ENCODE data around the gene SNIP1.
A peak's percentile ranks its signal among the peaks of the same experiment; 100 is the strongest.
"Not testable (repeated sequence)": the region's sequence is repeated elsewhere in the genome, so short reads cannot be mapped to it uniquely, and the experiment has no call there.

The SNIP1 gene, protein sequence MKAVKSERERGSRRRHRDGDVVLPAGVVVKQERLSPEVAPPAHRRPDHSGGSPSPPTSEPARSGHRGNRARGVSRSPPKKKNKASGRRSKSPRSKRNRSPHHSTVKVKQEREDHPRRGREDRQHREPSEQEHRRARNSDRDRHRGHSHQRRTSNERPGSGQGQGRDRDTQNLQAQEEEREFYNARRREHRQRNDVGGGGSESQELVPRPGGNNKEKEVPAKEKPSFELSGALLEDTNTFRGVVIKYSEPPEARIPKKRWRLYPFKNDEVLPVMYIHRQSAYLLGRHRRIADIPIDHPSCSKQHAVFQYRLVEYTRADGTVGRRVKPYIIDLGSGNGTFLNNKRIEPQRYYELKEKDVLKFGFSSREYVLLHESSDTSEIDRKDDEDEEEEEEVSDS

DNA sequence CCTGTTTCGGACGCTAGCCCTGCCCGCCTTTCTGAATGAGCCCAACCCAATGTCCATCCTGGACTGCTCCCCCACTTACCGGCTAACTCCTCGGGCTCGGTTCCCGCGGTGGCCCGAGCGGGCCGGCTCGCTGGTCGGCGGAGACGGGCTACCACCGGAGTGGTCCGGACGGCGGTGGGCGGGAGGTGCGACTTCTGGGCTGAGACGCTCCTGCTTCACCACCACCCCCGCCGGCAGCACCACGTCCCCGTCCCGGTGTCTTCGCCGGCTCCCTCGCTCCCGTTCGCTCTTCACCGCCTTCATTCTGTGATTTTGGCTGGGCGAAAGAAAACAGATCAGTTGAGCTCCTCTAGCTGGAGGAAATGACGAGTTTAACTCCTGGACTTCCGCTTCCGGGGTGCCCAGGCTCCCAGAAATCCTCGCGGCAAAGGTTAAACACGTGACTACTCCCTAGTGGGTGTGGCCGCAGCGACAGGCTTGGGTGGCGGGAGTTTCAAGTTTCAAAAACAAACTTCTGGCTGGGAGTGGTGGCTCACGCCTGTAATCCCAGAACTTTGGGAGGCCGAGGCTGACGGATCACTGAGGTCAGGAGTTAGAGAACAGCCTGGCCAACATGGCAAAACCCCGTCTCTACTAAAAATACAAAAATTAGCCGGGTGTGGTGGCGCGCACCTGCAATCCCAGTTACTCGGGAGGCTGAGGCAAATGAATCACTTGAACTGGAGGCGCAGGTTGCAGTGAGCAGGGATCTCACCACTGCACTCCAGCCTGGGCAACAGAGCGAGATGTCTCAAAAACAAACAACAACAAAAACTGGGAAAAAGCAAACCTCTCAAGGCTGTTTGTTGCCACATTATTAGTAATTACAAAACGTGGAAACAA is at the start of gene SNIP1:
Gene SNIP1 (minus strand): TSS at position 367 of the 882 bp plus-strand sequence. CDS start 64 bp downstream, at position 303.
- peak; percentile 55 to 81 for DNase-seq

DNA sequence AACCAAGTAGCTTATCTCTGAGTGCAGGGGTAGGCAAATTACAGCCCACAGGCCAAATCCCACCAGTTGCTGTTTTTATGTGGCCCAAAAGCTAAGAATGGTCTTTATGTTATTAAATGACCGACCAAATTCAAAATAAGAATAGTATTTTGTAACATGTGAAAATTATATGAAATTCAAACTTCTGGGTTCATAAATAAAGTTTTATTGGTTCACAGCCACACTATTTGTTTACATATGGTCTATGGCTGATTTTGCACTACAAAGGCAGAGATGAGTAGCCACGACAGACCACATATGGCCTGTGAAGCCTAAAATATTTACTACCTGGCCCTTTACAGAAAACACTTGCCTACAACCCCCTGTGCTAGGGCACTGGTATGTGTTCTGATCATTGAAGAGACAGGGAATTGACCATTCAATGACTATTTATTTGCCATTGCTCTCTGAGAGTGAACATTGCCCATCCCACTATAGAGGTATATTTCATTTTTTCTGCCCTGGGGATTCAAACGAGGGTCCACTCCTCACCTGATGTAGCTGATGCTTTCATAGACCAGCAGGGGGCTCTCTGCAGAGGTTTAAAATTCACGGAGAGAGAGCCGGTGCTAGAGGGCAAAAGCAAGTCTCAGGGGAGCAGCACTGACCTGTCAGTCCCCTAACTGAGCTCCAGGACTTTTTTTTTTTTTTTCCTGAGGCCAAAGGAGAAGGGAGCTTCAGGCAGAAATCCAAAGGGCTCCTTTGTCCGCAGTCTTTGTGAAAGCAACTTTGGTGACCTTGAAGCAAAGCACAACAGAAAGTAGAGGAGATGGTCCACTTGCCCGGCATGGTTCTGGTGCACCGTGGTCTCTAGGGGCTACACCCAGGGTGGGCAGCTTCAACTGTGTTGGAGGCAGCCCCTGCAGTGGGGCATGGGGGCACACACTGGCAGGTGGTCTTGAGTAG is 48.9 kb upstream of the SNIP1 start:
- no peak for DNase-seq

DNA sequence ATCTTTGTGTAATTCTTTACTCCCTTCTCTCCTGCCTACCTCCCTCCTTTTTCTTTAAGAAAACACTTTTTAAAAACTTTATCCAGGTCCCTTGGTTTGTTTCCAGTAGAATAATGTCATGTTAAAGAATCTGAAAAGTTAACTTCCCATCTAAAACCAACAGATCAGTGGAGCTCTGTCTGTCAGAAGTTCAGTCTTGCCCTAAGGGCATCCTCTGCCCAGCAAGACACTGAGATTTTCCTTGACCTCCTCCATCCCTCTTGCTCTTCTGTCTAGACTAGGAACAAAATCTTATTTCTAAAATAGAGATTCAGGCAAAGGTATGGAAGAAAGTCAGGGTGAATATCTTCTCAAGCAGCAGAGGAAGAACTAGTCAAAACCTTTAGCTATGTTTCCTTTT is 47.3 kb upstream of the SNIP1 start:
- DNase-seq = no peak

DNA sequence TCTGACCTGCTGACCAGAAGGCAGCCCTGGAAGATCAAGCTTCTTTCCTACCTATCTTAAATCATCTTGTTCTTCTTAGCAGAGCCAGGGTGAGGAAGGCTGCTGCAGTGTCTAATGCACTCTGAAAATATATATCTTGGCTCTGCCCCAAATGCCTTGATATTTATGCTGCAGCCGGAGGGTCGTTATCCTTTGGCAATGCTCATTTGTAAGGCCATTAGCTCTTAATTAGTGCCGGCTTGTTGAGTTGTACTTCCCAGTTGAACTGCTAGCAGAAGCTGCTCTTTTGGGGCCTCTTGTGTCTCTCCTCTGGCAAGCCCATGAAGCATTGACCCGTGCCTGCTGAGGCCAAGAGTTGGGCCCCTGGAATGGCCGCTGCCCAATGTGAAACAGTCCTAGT is 45.8 kb upstream of the SNIP1 start:
- DNase-seq = no peak

DNA sequence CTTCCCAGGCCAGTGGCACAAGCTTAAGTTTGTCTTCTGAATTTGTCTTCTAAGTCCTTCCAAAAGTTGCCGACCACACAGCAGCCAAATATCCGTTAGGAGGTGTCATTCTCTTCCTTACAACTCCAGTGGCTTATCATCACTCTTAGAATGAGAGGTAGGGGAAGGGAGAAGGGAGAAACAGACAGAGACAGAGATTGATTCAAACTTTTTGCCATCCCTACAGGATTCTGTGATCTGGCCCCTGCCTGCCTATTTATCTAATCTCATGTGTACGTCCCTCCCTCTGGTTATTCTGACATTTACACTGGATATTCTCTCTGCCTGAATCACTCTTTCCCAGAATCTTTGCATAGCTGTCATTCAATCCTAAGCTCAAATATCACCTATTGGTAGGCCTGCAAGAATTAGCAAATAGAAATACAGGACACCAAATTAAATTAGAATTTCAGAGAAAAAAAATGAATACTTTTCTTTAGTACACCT is 42.1 kb upstream of the SNIP1 start:
- DNase-seq = no peak

DNA sequence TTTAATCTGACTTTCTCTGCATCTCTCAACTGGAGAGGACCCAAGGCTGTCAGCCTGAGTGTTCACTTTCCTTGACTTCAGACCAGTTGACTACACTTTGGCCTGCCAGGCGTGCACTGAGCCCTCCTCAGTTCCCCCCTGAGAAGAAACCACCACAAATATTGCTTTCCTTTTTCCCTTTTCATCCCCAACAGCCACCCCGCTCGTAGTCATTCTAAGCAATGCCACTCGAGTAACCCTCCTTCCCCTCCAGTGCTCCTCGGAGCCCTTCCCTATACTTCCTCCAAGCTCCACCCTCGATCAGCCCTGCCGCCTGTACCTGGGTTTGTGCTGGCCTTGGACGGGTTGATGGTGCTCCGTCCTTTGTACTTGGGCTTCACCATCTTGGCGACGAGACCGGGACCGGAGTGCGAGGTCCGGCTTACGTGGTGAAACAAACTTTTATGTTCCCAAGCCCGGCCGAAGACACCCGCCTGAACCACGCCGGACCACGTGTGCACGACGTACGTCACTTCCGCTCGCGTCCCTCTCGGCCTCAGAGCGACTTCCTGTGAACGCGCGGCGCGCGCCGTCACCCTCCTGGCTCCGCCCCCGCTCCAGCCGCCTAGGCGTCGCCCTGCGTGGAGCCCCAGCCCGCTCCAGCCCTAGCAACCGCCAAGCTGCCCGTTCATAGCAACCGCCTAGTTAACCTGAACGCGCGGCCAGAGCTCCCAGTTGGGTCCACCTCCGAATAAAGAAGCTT is 41.5 kb upstream of the SNIP1 start, which contains the start of gene GNL2:
Gene GNL2 (minus strand): TSS at position 498 of the 742 bp plus-strand sequence. CDS start 115 bp downstream, at position 383.
- peak; percentile 90 to 93 for DNase-seq

DNA sequence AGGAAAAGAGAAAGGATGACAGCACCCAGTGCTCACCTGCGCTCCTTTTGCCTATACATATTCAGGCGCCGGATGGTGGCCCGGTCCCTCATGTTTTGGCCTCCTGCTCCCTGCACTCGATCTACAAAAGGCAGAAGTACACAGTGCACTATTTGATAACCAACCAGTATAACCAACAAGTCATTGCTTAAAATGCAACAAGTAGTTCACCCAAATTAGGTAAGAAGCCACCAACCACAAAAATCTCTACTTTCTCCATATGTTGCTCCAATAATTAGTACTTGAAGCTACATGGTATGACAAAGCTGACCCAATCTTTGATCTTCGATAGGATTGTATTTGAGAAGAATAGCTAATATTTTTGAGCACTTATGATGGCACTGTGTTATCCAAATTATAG is 39.6 kb upstream of the SNIP1 start:
- DNase-seq = no peak

DNA sequence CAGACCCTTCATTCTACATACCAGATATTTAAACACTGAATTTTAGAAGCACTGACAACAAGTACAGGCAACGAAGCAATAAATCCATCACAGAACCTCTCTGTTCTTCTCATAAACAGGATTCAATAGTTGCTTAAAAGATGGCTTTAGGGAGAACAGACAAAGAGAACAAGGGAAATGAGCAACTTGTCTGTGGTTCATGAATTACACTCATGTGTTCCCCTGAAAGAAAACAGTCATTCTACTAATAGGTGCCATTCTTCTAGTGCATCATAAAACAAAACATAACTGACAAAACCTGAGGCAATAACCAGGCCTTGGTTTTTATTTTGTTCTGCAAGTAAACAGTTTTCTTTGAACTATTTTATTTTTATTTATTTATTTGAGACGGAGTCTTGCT is 34.8 kb upstream of the SNIP1 start:
- DNase-seq = no peak

DNA sequence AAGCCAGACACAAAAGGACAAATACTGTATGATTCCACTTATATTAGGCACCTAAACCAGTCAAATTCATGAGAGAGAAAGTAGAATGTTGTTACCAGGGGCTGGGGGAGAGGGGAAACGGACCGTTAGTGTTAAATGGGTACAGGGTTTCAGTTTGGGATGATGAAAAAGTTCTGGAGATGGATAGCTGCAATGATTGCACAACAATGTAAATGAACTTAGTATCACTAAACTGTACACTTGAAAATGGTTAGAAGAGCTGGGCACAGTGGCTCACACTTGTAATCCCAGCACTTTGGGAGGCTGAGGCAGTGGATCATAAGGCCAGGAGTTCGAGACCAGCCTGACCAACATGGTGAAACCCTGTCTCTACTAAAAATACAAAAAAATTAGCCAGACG is 30.5 kb upstream of the SNIP1 start:
- not testable (repeated sequence) for DNase-seq

DNA sequence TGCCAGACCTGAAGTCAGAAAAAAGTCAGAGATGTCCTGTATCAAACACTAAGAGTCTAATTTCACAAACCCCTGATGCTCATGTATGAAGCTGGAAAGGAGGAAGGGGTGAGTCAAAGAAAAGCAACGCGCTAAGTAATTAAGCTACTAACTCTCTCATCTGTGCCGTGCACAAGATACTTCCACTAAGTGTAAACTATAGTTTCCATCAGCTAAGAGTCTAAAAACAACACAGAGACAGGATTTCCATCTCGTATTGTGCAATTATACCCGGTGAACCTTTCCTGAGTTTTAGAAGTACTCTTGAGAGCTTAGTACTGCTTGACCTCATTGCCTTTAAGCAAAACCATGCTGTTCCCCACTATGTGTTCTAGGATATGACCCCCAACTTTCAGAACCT is 21.6 kb upstream of the SNIP1 start:
- DNase-seq = no peak

DNA sequence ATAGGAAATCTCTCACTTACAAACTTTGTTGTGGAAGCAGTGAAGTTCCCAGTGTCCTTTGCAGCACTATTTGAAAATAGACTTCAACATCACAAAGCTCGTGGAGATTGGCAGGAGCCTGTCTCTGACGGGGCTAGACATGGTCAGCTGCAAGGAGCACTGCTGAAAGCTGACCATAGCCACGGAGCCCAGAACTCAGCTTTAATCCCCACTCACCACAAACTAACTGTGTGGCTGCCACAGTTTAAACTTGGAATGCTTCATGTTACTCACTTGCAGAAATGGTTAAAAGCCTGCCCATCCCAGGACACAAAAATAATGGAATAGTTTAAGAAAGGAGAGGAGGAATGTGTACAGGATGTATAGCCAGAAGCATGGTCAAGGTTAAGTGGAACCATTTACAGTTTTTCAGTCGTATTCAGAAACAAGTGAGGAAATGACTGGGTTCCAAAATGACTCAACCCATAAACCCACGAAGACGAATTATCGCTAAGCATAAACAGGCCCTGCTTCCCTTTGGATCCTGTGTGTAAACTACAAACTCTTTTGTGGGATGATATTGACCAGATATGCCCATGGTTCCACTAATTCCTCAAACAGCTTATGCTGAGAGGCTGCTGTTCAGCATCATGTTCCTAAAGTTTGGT is 20.9 kb upstream of the SNIP1 start:
- DNase-seq = no peak

DNA sequence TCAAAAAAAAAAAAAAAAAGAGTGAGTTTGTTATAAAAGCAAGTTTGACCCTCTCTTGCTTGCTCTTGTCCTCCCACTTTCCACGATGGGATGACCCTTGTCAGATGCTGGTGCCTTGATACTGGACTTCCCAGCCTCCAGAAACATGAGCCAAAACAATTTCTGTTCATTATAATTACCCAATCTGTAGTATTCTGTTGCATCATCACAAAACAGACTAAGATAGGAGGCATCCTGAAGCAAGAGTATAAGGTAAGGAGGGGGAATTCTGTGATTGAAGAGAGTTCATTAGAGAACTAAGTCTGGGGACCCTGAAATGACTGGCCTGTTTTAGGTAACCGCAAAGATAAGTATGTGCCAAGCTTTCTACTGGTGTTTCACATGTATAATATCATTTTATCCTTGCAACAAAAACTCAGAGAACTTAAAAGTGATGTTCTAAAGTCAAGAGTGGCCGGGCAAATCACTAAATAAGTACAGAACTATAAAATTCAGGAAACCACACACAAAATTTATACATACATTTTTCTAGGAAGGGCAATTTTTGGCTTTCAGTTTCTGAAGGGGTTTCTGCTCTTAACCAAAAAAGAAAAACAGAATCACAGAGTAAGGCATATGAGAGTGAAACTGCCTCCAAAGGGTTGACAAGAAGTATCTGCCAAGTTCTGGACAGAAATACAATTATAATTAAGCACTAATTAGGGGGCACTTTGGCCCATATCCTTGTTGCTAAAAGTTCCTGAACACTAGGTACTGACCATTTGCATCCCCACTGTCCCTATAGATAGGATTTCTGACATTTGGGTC is 16.6 kb upstream of the SNIP1 start:
- no peak for DNase-seq

DNA sequence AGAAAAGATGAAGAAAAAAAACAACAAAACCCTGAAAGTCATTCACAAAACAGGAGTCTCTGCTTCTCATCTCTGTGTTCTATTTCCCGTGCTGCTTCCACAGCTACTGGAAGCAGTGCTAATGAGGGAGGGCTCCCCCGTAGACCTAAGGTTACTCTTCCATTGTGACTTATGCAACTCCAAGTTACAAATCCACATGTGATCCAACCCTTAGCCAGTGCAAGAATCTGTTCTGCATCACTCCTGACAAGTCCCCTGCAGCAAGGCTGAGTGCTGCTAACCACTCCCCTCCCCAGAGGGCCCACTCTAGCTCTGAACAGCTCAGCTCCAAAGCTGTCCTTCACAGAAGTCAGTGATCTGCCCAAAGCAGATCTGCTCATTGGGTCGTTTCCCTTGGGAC is 12.9 kb upstream of the SNIP1 start:
- DNase-seq = no peak

DNA sequence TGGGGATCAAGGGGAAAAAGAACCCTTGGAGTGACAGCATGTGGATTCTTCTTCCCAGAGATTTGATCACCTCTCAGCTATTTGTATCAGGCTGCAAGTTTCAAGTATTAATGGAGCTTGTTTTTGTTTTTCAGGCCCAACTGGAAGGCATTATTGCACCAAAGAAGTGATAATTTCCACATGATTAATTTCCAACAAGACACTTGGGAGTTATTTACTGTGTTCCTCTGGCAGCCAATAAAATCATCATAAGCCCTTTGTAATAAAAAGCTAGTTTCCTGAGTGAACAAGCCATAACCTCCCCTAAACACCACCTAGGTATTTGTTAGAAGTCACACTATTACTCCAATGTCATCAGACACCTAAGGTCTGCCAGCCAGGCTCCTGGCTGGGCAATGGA is 10.8 kb upstream of the SNIP1 start:
- no peak for DNase-seq

DNA sequence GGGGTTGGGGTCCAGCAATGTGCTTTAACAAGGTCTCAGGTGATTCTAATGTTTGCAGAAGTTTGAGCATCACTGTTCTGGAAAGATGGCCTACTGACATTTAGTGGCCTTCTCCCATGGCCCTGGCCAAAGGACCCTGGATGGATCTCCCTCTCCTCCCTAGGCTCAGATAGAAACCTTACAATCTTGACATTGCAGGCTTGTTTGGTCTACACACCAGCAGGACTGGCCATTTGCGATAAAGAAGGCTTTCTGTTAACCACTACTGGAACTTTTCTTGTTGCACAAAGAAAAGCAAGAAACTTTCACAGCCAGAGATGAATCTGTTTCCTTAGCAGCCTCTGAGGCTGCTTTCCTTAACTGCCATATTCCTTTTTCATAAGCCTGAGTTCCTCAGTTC is 8.9 kb upstream of the SNIP1 start:
- DNase-seq = no peak

DNA sequence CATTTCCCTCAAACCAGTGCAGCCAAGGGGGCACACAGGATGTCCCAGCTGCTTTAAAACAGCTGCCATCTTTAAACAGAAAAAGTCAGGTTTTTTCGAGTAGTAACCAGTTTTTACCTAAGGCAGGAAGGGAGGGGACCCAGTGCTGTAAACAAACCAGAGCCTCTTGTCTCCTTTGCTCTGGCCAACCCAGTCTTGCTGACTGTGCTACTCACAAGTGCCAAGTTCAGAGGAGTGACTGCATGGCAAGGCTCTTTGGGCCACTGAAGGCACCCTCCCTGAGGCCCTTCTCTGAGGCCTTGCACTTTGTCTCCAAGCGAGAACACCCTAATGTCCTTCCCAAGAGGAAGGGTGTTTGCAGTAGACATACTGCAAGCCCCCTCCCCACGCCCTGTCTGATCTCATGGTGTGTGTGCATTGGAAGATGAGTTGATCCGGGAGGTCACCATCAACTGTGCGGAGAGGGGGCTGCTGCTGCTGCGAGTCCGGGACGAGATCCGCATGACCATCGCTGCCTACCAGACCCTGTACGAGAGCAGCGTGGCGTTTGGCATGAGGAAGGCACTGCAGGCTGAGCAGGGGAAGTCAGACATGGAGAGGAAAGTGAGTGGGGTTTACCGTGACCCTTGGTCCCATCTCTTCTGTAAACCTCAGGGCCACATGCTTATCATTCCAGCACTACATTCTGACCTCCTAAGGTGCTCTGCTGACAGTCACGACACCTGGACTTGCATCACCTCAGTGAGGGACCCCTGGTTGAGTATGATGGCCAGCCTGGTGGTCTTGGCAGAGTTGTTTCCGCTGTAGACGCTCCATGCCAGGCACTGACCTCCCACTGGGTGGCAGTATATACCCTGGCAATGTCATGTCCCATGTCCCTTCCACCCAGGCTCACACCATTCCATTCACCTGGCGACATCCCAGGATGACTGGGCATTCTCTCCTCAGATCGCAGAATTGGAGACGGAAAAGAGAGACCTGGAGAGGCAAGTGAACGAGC is 7.3 kb upstream of the SNIP1 start:
- no peak for DNase-seq

DNA sequence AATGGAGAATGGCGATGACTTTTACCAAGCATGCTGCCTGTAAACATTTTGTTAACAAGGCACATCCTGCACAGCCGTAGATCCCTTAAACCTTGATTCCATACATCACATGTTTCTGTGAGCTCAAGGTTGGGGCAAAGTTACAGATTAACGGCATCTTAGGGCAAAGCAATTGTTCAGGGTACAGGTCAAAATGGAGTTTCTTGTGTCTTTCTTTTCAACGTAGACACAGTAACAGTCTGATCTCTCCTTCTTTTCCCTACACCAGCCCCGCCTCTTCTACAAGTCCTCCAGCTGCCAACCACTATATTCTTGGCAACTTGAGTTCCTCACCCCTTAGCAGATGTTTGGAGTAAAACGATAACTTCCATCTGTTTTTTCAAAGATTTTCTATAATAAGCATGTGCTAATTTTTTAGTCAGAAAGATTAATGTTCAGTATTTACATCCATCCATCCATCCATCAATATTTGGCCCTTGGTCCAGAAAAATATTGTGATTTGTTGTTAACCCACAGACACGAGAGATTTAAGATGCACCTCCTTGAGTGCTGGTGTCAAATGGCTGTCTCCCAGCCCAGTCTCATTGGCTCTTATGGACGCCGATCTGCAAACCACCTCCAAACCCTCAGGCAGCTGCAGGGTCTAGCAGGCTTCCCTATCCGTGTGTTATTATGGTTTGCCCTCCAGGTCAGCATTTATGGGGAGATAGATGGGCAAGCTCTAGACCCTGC is 6.5 kb upstream of the SNIP1 start:
- DNase-seq = no peak

DNA sequence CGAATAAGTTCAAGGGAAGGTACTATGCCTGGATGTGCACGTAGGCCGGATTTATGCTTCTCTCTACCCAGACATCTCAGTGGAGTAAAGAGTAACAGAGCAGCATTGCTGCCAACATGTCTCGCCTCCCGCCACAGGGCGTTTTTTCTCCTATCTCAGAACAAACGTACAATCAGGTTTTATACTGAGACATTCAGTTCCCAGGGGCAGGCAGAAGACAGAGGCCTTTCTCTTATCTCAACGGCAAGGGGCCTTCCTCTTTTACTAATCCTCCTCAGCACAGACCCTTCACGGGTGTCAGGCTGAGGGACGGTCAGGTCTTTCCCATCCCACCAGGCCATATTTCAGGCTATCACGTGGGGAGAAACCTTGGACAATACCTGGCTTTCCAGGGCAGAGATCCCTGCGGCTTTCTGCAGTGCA is 5.9 kb upstream of the SNIP1 start:
- DNase-seq = not testable (repeated sequence)
